Superior temporal gyrus (tissue), 1 donor: ENCODE data around the gene PLEKHM2.
A peak's percentile ranks its signal among the peaks of the same experiment; 100 is the strongest.

Experiments used
- DNase-seq: peaks from one replicate; pipeline ENCODE4 v3.0.0-alpha.2; 2016; ENCODE audit errors: extremely low spot score

Gene PLEKHM2

DNA sequence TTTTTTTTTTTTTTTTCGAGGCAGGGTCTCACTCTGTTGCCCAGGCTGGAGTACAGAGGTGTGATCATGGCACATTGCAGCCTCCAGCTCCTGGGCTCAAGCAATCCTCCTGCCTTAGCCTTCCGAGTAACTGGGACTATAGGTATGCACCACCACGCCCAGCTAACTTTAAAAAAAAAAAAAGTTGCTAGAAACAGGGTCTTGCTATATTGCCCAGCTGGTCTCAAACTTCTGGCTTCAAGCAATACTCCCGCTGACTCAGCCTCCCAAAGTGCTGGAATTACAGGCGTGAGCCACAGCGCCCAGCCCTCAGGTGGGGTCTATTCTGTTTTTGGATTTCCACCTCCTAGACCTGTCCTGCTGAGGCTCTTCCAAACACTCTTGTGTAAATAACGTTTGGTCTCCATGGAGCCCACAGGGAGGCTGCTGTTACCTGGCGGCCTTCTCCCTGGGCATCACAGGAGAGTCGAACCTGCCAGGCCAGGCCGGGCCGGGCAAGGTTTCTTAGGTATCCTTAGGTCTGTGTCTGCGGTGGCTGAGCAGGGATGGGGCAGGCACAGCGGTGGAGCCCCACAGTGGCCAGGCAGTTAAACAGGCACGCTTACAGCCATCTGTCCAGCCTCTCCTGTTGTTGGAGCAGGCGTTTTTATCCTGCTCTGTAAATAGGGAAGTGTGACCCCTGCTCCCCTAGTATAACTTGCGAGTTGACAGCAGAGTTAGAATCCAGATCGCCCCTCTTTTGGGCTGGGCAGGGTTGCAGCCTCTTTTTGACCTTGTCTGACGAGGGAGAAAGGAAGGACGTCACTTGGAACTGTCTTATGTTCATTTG, 18.8 kb downstream of the PLEKHM2 start:
- no peak for DNase-seq

DNA sequence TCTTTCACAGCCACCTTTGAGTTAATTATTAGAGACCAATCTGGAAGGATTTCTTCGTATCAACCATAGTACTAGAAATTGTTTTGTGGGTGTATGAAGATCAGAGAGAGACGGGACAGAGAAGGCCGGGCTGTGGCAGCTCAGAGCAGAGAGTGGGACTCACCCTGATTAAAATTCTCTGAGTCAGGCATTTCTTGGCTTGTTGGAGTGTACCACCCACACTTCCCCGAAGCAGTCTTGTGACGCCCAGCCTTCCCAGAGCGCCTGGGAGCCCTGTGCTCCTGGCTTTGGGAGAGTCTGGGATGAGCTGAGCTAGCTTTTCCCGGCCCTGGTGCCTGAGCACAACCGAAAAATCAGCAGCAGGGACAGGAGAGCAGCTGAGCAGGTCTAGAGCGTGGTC, 19.4 kb downstream of the PLEKHM2 start:
- peak; percentile 82 for DNase-seq

DNA sequence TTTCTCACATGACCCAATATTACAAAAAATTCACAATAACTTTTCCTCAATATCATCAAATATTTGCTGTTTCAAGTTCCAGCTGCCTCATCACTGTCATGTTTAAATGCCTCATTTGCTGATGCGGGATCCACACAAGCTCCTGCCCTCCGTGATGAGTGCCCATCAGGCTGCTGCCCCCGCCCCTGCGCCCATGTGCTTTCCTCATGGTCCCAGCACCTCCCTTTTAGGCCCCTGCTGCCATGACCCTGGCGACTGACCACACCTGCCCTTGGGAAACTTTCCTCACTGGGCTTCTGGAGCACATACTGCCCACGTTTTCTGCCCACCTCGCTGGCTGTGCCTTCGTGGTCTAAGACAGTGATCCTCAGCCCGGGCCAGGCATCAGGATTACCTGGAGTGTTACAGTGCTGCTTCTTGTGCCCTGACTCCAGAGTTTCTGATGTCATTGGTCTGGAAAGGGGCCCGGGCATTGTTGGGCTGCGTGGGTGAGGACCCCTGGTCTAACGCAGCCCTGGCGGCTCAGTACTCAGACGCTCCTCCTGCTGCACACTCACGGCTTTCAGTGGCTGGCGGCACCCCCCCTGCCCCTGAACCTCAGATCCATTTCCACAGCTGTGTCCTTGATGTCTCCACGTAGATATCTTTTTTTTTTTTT, 20.5 kb downstream of the PLEKHM2 start:
- DNase-seq, result no peak

DNA sequence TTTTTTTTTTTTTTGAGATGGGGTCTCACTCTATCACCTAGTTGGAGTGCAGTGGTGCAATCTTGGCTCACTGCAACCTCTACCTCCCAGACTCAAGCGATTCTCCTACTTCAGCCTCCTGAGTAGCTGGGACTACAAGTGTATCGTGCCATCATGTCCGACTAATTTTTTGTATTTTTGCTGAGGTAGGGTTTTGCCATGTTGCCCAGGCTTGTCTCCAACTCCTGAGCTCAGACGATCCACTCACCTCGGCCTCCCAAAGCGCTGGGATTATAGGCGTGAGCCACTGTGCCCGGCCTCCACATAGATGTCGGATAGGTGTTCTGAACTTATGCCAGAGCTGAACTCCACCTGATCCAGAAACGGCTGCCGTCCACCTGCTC, 21.1 kb downstream of the PLEKHM2 start:
- no peak for DNase-seq

DNA sequence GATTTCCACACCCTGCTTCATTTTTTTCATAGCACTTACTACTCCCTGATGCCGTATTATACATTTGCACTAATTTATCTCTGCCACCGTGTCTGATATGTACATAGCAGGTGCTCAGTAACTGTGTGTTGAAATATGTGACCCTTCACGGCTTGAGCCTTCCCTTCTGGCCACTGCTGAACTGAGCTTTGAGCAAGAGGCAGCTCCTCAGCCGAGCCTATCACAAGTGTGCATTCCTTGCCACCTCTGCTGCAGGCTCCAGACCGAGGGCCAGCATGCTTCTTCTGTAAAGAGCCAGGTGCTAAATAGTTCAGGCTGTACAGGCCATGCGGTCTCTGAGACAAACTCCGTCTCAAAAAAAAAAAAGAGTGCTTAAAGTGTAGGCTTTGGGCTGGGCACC, 22.6 kb downstream of the PLEKHM2 start:
- no peak for DNase-seq

DNA sequence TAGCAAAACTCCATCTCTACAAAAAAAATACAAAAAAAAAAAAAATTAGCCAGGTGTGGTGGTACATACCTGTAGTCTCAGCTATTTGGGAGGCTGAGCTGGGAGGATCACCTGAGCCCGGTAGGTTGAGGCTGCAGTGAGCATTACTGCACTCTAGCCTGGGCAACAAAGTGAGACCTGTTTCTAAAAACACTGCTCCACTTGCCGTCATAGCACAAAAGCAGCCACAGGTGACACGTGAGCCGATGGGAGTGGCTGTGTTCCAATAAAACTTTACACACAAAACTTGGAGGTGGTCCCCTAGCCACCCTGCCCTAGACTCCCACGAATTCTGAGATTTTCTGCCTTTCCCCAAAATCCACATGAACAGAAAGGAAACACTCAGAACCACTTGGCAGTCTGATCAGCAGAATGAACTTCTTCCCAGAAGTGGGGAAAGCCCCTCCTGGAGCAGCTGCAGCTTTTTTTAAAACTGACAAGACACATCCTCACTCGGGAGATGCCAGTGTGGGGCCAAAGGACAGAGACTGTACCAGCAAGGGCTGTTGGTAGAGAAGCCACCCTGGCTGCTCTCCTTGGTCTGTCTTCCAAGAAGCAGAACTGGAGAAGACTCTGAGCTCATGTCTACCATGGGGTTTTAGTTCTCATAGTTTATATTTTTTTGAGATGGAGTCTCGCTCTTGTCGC, 23.3 kb downstream of the PLEKHM2 start:
- DNase-seq, result no peak

DNA sequence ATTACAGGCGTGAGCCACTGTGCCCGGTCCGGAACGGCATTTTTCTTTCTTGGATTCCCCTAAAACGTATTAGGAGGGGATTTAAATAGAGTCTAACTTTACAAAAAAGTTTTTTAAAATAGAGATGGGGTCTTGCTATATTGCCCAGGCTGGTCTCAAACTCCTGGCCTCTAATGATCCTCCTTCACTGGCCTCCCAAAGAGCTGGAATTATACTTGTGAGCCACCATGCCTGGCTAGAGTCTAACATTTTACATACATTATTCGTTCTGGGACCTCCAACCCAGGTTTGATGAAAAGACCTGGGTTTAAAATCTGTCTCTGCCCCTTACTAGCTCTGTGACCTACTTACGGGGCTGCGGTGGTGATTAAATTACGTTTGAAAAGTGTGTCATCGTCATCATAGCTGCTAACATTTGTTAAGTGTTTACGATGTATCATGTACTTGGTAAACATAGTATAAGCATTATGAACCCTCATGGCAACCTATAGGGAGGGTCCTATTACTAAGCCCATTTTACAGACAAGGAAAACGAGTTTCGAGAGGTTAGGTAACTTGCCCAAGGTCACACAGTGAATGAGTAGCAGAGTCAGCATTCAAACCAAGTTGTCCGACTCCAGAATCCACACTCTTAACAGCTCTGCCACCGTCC, 24.5 kb downstream of the PLEKHM2 start:
- no peak for DNase-seq

DNA sequence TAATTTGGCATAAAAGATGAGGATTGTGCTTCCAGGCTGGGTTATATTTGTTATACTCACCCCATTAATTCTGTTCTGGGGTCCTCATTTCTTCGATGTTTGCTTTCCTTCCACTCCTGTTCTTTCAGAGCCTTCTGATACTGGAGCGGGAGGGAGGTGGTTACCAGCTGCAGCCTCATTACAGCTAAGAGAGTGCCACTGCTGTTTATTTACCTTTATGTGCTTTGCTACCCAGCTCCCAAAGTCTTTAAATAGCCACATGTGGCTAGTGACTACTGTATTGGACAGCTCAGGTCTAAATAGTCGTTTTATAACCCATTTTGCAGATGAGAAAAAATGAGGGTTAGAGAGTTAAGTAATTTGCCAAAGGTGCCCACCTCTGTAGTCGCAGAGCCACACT, 25.1 kb downstream of the PLEKHM2 start:
- DNase-seq, result no peak

DNA sequence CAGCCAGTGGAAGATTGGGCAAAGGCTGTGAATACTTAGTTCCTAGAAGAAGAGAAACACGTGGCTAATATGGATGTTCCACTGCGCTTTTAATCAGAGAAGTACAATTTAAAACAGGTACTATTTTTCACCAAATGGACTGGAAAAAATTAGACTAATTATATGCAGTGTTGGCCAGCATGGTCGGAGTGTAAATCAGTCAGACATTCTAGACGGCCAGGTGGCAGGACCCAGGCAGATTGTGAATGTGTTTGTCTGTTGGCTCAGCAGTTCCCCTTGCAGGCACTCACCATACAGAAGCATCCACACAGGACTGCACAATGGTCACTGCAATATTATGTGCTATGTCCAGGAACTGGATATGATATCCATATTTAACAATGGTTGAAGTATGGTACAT, 28.0 kb downstream of the PLEKHM2 start:
- no peak for DNase-seq

DNA sequence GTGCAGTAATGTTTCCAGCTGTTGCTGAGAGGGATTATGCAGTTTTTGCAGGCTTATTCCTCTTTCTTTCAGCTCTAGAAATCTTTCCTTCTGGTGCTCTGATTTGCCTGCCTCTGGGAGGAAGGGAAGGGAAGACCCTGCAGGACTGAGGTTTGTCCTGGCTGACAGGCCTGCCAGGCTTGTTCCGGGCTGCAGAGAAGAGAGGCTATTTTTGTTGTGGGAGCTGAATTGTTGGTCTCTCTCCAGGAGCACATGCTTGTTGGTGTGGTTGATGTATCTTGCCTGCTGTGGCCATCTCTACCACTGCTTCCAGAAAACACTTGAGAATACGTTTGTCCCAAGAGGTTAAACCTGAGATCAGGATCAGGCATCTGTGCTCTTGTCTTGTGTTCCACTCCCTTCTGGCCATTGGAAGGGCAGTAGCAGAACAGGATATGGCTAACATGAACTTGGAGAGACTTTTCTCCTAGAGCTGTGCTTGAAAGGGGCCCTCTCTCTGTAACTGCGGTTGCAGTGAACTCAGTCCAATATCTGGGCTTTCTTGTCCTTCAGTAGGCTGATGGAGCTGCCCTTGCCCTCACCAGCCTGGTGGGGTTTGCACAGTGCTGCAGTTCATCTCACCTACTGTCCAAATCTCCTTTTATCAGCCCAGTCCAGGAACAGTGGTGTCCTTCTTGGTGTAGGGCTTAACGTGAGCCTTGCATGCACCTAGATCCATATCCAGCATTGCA, 30.5 kb downstream of the PLEKHM2 start:
- peak; percentile 84 for DNase-seq

DNA sequence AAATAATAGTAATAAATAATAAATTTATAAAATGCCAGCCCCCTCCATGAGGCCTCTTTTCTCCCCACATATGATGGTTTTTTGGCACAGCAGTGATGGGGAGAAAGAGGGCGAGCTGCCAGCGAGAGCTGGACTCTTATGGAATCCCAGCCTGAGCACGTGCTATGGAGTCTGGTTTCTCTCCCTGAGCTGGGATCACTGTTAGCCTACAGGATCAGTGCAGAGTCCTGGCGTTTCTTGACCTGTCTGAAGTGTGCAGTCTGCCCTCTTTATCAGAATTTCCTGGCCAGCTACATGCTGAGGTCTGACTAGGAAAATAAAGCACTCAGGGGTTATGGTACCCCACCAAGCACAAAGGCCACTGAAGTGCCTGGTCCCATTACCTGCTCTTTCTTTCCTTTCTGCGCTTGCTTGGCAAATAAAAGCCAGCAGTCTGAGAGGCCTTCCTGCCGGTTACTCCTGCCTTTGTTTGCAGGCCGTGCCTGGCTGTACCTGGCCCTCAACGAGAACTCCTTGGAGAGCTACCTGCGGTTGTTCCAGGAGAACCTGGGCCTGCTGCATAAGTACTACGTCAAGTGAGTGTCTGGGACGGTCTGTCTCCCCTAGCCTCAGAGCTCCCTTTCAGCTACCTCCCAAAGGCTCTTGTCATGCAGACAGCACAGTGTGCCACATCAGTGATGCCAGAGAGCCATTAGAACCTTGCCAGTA, 33.5 kb downstream of the PLEKHM2 start:
- no peak for DNase-seq

DNA sequence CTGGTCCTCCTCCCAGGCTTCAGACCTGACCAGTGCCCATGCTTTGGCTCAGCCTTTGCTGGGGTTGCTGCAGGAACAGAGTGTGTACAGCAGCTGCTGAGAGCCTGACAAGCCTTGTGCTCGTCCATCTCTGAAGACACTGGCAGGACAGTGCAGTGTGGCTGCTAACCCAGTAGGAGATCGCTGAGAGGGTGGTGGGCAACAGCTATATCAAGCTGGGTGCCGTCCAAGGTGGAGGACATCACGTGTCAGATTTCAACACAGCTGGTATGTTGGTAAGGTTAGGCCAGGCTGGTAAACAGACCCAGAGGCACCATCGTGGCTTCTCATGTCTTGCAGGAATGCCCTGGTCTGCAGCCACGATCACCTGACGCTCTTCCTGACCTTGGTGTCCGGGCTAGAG, 34.1 kb downstream of the PLEKHM2 start:
- DNase-seq, result no peak

DNA sequence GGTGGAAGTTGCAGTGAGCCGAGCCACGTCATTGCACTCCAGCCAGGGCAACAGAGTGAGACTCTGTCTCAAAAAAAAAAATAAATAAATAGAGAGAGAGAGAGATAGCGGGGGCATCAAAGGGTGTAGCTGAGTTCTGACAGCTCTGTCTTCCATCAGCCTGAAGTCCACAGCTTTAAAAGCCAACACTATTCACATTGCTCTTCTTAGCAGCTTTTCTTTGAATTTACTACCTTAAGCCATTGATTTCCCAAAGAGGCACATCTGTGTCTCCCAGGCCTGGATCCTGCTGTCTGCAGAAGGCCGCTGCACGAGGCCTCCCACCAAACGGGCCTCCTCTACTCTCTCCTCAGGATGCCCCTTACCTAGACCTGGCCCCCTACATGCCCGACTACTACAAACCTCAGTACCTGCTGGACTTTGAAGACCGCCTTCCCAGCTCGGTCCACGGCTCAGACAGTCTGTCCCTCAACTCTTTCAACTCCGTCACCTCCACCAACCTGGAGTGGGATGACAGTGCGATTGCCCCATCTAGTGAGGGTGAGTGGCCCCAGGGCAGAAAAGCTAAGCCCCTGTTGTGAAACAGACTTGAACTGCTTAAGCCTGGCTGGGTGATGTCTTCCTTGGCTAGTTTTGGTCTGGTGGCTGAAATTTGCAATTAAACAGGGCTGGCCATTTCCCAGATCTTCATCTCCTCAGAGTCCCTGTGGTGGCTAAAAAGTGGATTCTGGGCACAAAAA, 35.4 kb downstream of the PLEKHM2 start:
- no peak for DNase-seq

DNA sequence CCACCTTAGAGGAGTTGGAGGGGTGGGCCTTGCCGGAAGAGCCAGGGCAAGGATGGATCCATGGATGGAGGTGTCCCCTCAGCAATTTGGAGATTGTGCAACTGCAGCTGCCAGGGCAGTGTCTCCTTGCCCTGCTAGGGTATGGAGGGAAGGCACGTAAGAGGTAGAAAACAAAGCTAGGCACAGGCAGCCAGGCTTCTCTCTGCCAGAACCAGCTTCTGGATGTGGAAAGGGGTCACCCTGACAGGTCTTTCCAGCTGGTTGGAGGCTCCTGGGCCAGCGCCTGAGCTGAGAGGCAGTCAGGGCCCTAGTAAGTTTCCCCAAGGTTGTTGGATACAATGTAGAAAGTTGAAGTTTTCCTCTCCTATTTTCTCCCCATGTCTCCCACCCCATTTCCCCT, 36.7 kb downstream of the PLEKHM2 start:
- no peak for DNase-seq

DNA sequence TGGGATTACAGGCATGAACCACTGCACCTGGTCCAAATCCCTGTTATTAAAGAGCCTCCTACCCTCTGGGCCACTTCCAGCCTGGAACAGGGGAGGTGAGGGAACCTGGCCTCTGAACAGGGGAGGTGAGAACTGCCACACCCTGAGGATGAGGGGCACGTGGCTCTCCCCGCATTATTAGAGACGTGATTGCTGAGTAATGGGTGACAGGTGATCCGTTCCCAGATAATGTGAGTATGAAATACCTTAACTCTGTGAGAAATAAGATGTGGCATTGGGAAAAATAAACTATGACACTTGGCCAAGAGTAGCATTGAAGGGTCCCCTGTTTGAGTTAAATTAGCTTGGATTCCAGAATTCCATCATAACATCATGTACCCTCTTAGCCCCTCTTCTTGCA, 38.3 kb downstream of the PLEKHM2 start:
- no peak for DNase-seq

DNA sequence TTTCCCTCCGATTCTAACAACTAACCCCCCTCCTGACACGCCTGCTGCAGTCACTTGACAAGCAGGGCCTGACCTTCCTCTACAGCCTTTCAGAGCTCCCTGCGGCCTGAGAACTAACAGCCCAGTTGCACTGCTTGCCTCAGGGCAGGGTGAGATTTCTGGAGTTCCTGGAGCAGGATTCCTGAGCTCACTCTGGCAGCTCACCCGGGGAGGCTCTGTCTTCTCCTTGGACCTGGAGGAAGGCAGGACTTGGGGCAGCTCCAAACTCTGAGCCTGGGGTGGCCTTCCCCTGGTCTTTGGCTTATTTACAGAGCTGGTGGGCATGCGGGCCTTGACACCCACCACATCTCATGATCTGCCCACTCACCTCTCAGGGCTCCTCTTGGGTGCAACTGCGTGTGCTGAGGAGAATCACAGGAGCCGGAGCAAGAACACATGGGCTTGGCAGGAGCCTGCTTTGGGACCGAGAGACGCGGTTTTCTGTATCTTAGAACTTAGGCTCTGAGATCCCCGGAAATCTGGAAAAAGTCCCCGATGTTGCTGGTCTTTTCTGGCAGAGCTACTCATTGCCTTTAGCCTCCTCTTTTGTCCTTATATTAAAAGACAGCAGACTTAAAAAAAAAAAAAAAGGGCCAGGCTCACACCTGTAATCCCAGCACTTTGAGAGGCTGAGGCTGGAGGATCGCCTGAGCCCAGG, 38.9 kb downstream of the PLEKHM2 start:
- no peak for DNase-seq

DNA sequence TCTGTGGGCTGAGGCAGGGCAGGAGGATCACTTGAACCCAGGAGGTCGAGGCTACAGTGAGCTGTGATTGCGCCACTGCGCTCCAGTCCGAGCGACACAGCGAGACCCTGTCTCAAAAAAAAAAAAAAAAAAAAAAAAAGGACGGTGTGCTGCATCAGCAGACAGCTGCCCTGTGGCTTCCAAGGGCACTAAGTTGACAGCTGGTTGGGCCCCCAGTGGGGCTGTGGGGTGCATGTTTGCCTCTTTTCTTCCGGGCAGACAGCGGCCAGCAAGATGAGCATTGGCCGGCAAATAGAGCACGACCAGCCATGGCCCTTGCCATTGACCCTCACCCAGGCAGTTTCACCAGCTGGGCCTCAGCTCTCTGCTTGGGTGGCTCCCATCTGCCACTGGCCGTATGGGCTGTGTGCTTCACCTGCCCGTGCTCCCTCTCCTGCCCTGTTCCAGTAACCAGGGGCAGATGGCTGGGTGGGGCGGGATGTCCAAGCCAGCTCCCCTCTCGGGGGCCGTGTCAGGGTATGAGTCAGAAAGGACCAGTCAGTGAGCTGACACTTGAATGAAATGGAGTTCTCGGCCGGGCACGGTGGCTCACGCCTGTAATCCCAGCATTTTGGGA, 39.6 kb downstream of the PLEKHM2 start:
- no peak for DNase-seq

DNA sequence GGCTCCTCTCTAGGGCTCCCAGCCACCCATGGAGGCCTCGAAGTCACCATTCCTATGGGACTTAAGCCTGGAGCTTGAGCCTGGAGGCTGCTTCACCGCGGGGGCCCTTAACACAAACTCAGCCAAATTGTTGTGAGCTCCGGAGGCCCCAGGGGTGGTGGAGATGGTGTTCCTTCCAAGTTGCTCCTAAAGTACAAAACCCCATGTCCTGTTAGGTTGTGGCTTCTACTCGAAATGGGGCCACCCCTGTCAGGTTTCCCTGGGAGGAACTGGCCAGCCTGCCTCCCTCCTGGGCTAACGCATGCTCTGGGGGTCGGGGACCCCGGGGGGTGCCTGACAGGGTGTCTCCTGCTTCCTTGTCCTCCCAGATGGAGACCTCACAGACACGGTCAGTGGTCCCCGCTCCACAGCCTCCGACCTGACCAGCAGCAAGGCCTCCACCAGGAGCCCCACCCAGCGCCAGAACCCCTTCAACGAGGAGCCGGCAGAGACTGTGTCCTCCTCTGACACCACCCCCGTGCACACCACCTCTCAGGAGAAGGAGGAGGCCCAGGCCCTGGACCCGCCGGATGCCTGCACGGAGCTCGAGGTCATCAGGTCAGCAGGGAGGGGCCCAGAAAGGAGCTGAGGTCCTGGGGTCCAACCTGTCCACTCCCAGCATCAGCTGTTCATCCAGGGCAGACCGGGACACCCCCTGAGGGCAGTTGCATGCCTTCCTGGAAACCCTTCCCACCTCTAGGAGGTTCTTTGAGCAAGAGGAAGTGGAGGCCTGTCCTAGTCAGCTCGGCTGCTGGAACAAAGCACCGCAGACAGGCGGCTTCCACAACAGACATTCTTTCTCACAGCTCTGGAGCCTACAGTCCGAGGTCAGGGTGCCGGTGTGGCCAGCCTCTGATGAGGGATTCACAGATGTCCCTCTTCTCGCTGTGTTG, 41.1 kb downstream of the PLEKHM2 start:
- DNase-seq, result no peak
